CD4-positive, CD25-positive, alpha-beta regulatory T cell (primary cell): ENCODE results near the gene TAF6L. TPM values are rescaled to one million over a fixed set of nuclear protein-coding genes. Genes with fewer than 3 reads are reported as not detected.

Experiments
- ATAC-seq, 2 donors: fragments of 150-1000 bp; cut with Tn5 transposase; one replicate each; pipeline ENCODE4 v1.10.0; 2021; ENCODE audit warnings: low read depth in 2 of 2, moderate number of reproducible peaks in 2 of 2, moderate library complexity in 1 of 2
- DNase-seq, 3 donors: peaks; one replicate each; pipeline versions ENCODE4 v3.0.0 to v3.0.0-alpha.2; 2012 to 2022; ENCODE audit warnings: mixed read lengths in 1 of 3
- H3K27ac ChIP-seq: one replicate; pipeline ENCODE4 v1.7.0; 2013; ENCODE audit warnings: mild to moderate bottlenecking, low read length; ENCODE audit not compliant: insufficient read depth, poor library complexity, severe bottlenecking
- H3K27me3 ChIP-seq: one replicate; pipeline ENCODE4 v1.7.0; 2013; ENCODE audit warnings: low read length; ENCODE audit not compliant: control insufficient read depth, insufficient read depth
- H3K36me3 ChIP-seq: one replicate; pipeline ENCODE4 v1.7.0; 2013; ENCODE audit warnings: mild to moderate bottlenecking, low read length, moderate library complexity; ENCODE audit not compliant: control insufficient read depth, insufficient read depth
- H3K4me1 ChIP-seq: 2 replicates; pipeline ENCODE4 v1.7.0; 2013; ENCODE audit warnings: mild to moderate bottlenecking, low read length; ENCODE audit not compliant: insufficient read depth, control insufficient read depth, poor library complexity, severe bottlenecking
- H3K4me3 ChIP-seq: one replicate; pipeline ENCODE4 v1.7.0; 2013; ENCODE audit warnings: low read depth, mild to moderate bottlenecking, low read length, moderate library complexity
- H3K9me3 ChIP-seq, 2 experiments: 1 replicate in 1 of 2; 2 replicates in 1 of 2; pipeline ENCODE4 v1.7.0; 2013; ENCODE audit warnings: low read length in 2 of 2, mild to moderate bottlenecking in 1 of 2, moderate library complexity in 1 of 2; ENCODE audit not compliant: control insufficient read depth in 2 of 2
- H3K27ac Mint-ChIP-seq, 3 donors: one replicate each; pipeline ENCODE4 v1.8.0; 2020 to 2022; ENCODE audit warnings: mild to moderate bottlenecking in 3 of 3, mixed read lengths in 3 of 3, moderate library complexity in 2 of 3
- H3K27me3 Mint-ChIP-seq: one replicate; pipeline ENCODE4 v1.8.0; 2022; ENCODE audit warnings: mild to moderate bottlenecking, mixed read lengths
- H3K36me3 Mint-ChIP-seq: one replicate; pipeline ENCODE4 v1.8.0; 2020; ENCODE audit warnings: mixed read lengths
- H3K4me1 Mint-ChIP-seq, 4 donors: one replicate each; pipeline ENCODE4 v1.8.0; 2020 to 2022; ENCODE audit warnings: mixed read lengths in 4 of 4, mild to moderate bottlenecking in 1 of 4
- H3K4me3 Mint-ChIP-seq, 4 donors: one replicate each; pipeline ENCODE4 v1.8.0; 2020 to 2022; ENCODE audit warnings: mild to moderate bottlenecking in 4 of 4, mixed read lengths in 4 of 4, moderate library complexity in 3 of 4
- H3K9me3 Mint-ChIP-seq, 7 donors: one replicate each; pipeline ENCODE4 v1.8.0; 2020 to 2022; ENCODE audit warnings: mixed read lengths in 7 of 7, mild to moderate bottlenecking in 3 of 7, moderate library complexity in 2 of 7
- polyA plus RNA-seq, 4 donors: library from polyadenylated mRNA; unstranded; fragments of 300-500 nt; fragmentation: Illumina TruSeq; gene quantifications; one replicate each; pipeline ENCODE4 v1.2.3, GENCODE V29; 2021
- total RNA-seq: library from RNA; stranded (reverse); gene quantifications from one replicate; pipeline ENCODE4 v1.2.3, GENCODE V29; 2022

TAF6L gene
- total and polyA plus RNA-seq, 5 donors from 2014 or later: 5.8 to 13.1 (median 8.9) TPM

DNA sequence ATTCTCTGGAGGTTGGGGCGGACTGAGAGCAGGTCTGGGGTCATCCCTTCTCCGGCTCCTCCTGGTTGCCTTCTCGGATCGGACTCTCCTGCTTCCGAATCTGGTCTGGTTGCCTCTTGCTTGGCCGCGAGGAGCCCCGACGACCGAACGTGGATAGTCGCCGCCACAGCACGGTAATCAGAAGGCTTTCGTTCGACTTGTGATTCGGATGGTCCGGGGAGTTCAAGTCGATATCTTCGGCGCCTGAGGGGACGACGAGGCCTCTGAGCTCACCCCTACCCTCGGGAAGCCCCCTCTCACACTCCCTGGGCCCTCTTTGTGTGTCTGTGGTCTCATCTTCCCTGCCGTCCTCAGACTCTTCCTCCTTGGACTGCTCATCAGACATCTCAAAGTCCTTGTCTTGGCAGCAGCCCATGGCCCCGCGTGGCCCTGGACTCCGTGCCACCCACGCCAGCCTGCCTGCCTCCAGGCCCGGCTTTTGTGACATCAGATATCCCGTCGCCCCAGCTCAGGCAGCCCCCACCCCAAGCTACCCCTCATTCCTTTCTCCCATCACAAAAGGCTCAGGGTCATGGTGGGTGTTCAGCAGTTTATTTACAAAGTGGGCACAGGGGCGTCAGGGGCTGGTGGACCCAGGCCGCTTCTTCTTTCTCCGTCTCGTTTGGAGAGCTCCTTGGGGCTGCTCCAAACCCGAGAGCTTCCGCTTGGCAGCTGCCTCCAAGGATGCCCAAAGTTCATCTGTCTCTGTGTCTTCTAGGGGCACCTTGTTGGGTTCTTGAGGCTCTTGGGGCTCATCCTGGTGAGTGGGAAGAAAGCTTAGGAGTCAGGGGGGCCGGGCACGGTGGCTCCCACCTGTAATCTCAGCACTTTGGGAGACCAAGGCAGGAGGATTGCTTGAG is 61.4 kb downstream of the TAF6L start, which contains the start of gene TEX54:
Gene TEX54 (minus strand): TSS at position 506 of the 899 bp plus-strand sequence.
- peaks cover 0 to 62% (median 25%) of the 10 kb centered on the region in 4 donors for H3K4me1 Mint-ChIP-seq
- peak within 1 kb of the TSS; percentile 98 for H3K27ac ChIP-seq
- peaks cover 18% of the 10 kb centered on the region for H3K36me3 Mint-ChIP-seq
- H3K27me3 Mint-ChIP-seq: no peaks in the 10 kb centered on the region
- peak within 1 kb of the TSS; percentile 78 for H3K4me3 ChIP-seq
- H3K27me3 ChIP-seq: no peaks in the 10 kb centered on the region
- no peaks in the 10 kb centered on the region for H3K9me3 ChIP-seq
- H3K9me3 Mint-ChIP-seq: no peaks in the 10 kb centered on the region
- peak within 1 kb of the TSS; percentile 96 to 100 (median 100) for H3K27ac Mint-ChIP-seq
- ATAC-seq: no peak
- no peak for DNase-seq
- peak within 1 kb of the TSS; percentile 96 to 100 (median 98) for H3K4me3 Mint-ChIP-seq
- H3K4me1 ChIP-seq: peaks cover 32% of the 10 kb centered on the region
- peaks cover 23% of the 10 kb centered on the region for H3K36me3 ChIP-seq

DNA sequence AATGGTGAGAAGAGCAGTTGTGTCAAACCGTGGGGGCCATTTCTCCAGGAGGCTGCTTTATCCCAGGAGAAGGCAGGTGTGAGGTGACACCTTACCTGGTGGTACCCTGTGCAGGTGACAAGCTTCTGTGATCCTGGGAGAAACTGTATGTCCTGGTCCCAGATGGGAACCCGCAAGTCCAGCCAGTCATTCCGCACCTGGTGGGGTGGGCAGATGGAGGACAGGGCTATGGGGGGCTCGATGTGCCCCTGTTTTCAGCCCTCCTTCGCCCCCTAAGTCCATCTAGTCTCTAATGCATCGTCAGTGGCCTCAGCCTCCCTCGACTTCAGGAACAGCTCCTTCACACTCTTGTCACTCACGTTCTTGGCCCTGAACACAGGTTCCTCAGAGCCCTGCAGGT is 64.1 kb downstream of the TAF6L start:
- Histone ChIP-seq H3K9me3 (no peaks in the 10 kb centered on the region), H3K36me3 (peaks cover 21% of the 10 kb centered on the region), H3K4me1 (peaks cover 37% of the 10 kb centered on the region), H3K4me3 (no peak overlapping the region), H3K27ac (no peak overlapping the region), H3K27me3 (no peaks in the 10 kb centered on the region)
- peaks cover 15% of the 10 kb centered on the region for H3K36me3 Mint-ChIP-seq
- ATAC-seq (no peak), DNase-seq (no peak)
- H3K4me1 Mint-ChIP-seq: peaks cover 0 to 62% (median 28%) of the 10 kb centered on the region in 4 donors
- H3K9me3 Mint-ChIP-seq: no peaks in the 10 kb centered on the region
- H3K27me3 Mint-ChIP-seq: peaks cover 6% of the 10 kb centered on the region
- H3K4me3 Mint-ChIP-seq: no peak overlapping the region
- H3K27ac Mint-ChIP-seq: peak overlapping the region in 1 of 3 donors; percentile 86

Other genes starting within 250 kb of the TAF6L start
Only the 30 nearest of the 31 such genes appear.
- gene AHNAK, start 224.6 kb upstream of the TAF6L start, total RNA-seq: 852 TPM
- gene AHNAK, start 224.6 kb upstream of the TAF6L start, polyA plus RNA-seq: 10 to 100 TPM; 22.3 to 59.3 (median 39.5) TPM
- 1,198 TPM for gene EEF1G, start 197.5 kb upstream of the TAF6L start, total RNA-seq
- 1,000 to 10,000 TPM in 3 of 4 donors, 100 to 1,000 TPM in 1; 775 to 1,680 (median 1,413) TPM for gene EEF1G, start 197.5 kb upstream of the TAF6L start, polyA plus RNA-seq
- gene TUT1, start 179.9 kb upstream of the TAF6L start, total RNA-seq: 22.0 TPM
- 10 to 100 TPM in 3 of 4 donors, 1 to 10 TPM in 1; 6.5 to 11.9 (median 10.9) TPM for gene TUT1, start 179.9 kb upstream of the TAF6L start, polyA plus RNA-seq
- 172 TPM for gene MTA2, start 169.5 kb upstream of the TAF6L start, total RNA-seq
- gene MTA2, start 169.5 kb upstream of the TAF6L start, polyA plus RNA-seq: 10 to 100 TPM; 30.3 to 38.6 (median 33.9) TPM
- gene EML3, start 158.6 kb upstream of the TAF6L start, total RNA-seq: 165 TPM
- gene EML3, start 158.6 kb upstream of the TAF6L start, polyA plus RNA-seq: 10 to 100 TPM; 16.1 to 23.2 (median 16.4) TPM
- 1.9 TPM for gene ROM1, start 158.1 kb upstream of the TAF6L start, total RNA-seq
- 1 to 10 TPM in 2 of 4 donors, under 1 TPM in 2; 0.41 to 1.3 (median 0.80) TPM for gene ROM1, start 158.1 kb upstream of the TAF6L start, polyA plus RNA-seq
- gene B3GAT3, start 149.4 kb upstream of the TAF6L start, total RNA-seq: 57.5 TPM
- 10 to 100 TPM; 34.3 to 43.1 (median 35.7) TPM for gene B3GAT3, start 149.4 kb upstream of the TAF6L start, polyA plus RNA-seq
- 169 TPM for gene GANAB, start 124.8 kb upstream of the TAF6L start, total RNA-seq
- 100 to 1,000 TPM; 128 to 138 (median 135) TPM for gene GANAB, start 124.8 kb upstream of the TAF6L start, polyA plus RNA-seq
- 11.7 TPM for gene INTS5, start 118.1 kb upstream of the TAF6L start, total RNA-seq
- 10 to 100 TPM; 33.2 to 49.9 (median 39.2) TPM for gene INTS5, start 118.1 kb upstream of the TAF6L start, polyA plus RNA-seq
- 30.5 TPM for gene C11orf98, start 106.2 kb upstream of the TAF6L start, total RNA-seq
- gene C11orf98, start 106.2 kb upstream of the TAF6L start, polyA plus RNA-seq: 100 to 1,000 TPM; 118 to 149 (median 137) TPM
- gene CSKMT, start 106.1 kb upstream of the TAF6L start, total RNA-seq: 12.3 TPM
- 1 to 10 TPM; 1.9 to 3.8 (median 2.7) TPM for gene CSKMT, start 106.1 kb upstream of the TAF6L start, polyA plus RNA-seq
- gene UQCC3, start 99.7 kb upstream of the TAF6L start, total RNA-seq: 3.5 TPM
- gene UQCC3, start 99.7 kb upstream of the TAF6L start, polyA plus RNA-seq: 10 to 100 TPM; 11.0 to 13.9 (median 12.2) TPM
- gene LBHD1, start 99.1 kb upstream of the TAF6L start, total RNA-seq: 9.9 TPM
- gene LBHD1, start 99.1 kb upstream of the TAF6L start, polyA plus RNA-seq: 1 to 10 TPM; 1.8 to 2.6 (median 2.2) TPM
- gene UBXN1, start 92.3 kb upstream of the TAF6L start, total RNA-seq: 204 TPM
- gene UBXN1, start 92.3 kb upstream of the TAF6L start, polyA plus RNA-seq: 100 to 1,000 TPM; 221 to 252 (median 236) TPM
- gene LRRN4CL, start 81.9 kb upstream of the TAF6L start, total RNA-seq: not detected
- not detected for gene LRRN4CL, start 81.9 kb upstream of the TAF6L start, polyA plus RNA-seq
- 23.9 TPM for gene BSCL2, start 64.0 kb upstream of the TAF6L start, total RNA-seq
- gene BSCL2, start 64.0 kb upstream of the TAF6L start, polyA plus RNA-seq: 10 to 100 TPM; 36.2 to 49.2 (median 42.9) TPM
- gene GNG3, start 63.7 kb upstream of the TAF6L start, total RNA-seq: not detected
- gene GNG3, start 63.7 kb upstream of the TAF6L start, polyA plus RNA-seq: under 1 TPM in 2 of 4 donors, not detected in 2; 0.21 to 0.72 TPM
- gene HNRNPUL2, start 43.9 kb upstream of the TAF6L start, total RNA-seq: 52.8 TPM
- 1 to 10 TPM in 3 of 4 donors, under 1 TPM in 1; 0.85 to 1.5 (median 1.2) TPM for gene HNRNPUL2, start 43.9 kb upstream of the TAF6L start, polyA plus RNA-seq
- gene TTC9C, start 42.9 kb upstream of the TAF6L start, total RNA-seq: 19.4 TPM
- gene TTC9C, start 42.9 kb upstream of the TAF6L start, polyA plus RNA-seq: 10 to 100 TPM; 27.6 to 39.5 (median 31.6) TPM
- gene ZBTB3, start 17.2 kb upstream of the TAF6L start, total RNA-seq: 8.5 TPM
- gene ZBTB3, start 17.2 kb upstream of the TAF6L start, polyA plus RNA-seq: 1 to 10 TPM; 4.8 to 7.2 (median 5.5) TPM
- 74.9 TPM for gene POLR2G, start 9.8 kb upstream of the TAF6L start, total RNA-seq
- 100 to 1,000 TPM; 241 to 286 (median 253) TPM for gene POLR2G, start 9.8 kb upstream of the TAF6L start, polyA plus RNA-seq
- 26.3 TPM for gene TMEM179B, start 16.0 kb downstream of the TAF6L start, total RNA-seq
- 100 to 1,000 TPM; 129 to 172 (median 152) TPM for gene TMEM179B, start 16.0 kb downstream of the TAF6L start, polyA plus RNA-seq
- gene TMEM223, start 20.6 kb downstream of the TAF6L start, total RNA-seq: 9.1 TPM
- gene TMEM223, start 20.6 kb downstream of the TAF6L start, polyA plus RNA-seq: 10 to 100 TPM; 55.2 to 71.9 (median 69.2) TPM
- gene NXF1, start 34.0 kb downstream of the TAF6L start, total RNA-seq: 309 TPM
- gene NXF1, start 34.0 kb downstream of the TAF6L start, polyA plus RNA-seq: 10 to 100 TPM; 47.3 to 70.9 (median 64.2) TPM
- gene STX5, start 60.7 kb downstream of the TAF6L start, total RNA-seq: 128 TPM
- 10 to 100 TPM; 28.2 to 39.8 (median 35.4) TPM for gene STX5, start 60.7 kb downstream of the TAF6L start, polyA plus RNA-seq
- gene TEX54, start 61.4 kb downstream of the TAF6L start, total RNA-seq: not detected
- 1 to 10 TPM in 2 of 4 donors, under 1 TPM in 1, not detected in 1; 0.76 to 2.2 (median 2.1) TPM for gene TEX54, start 61.4 kb downstream of the TAF6L start, polyA plus RNA-seq
- gene WDR74, start 68.2 kb downstream of the TAF6L start, total RNA-seq: 201 TPM
- 10 to 100 TPM; 41.6 to 61.1 (median 49.0) TPM for gene WDR74, start 68.2 kb downstream of the TAF6L start, polyA plus RNA-seq
- gene SLC3A2, start 109.5 kb downstream of the TAF6L start, total RNA-seq: 277 TPM
- gene SLC3A2, start 109.5 kb downstream of the TAF6L start, polyA plus RNA-seq: 100 to 1,000 TPM; 158 to 172 (median 168) TPM
- gene CHRM1, start 150.0 kb downstream of the TAF6L start, total RNA-seq: not detected
- not detected for gene CHRM1, start 150.0 kb downstream of the TAF6L start, polyA plus RNA-seq
- not detected for gene SLC22A6, start 213.6 kb downstream of the TAF6L start, total RNA-seq
- gene SLC22A6, start 213.6 kb downstream of the TAF6L start, polyA plus RNA-seq: not detected